Suprapubic skin (tissue), 4 donors: Measurements from ENCODE around the gene TOX3. TPM values are rescaled to one million over a fixed set of nuclear protein-coding genes. Genes with fewer than 3 reads are reported as not detected.

Source experiments
- DNase-seq, 2 donors: peaks; one replicate each; pipeline ENCODE4 v3.0.0-alpha.2; 2019; ENCODE audit warnings: low spot score in 2 of 2
- H3K27ac ChIP-seq: fragments of 200-600 bp; sonication (generic); one replicate; pipeline ENCODE4 v1.5.1; 2019
- H3K27me3 ChIP-seq: fragments of 200-600 bp; sonication (generic); one replicate; pipeline ENCODE4 v1.5.1; 2019
- H3K36me3 ChIP-seq: fragments of 200-600 bp; sonication (generic); one replicate; pipeline ENCODE4 v1.5.1; 2019
- H3K4me1 ChIP-seq: fragments of 200-600 bp; sonication (generic); one replicate; pipeline ENCODE4 v1.5.1; 2019
- H3K4me3 ChIP-seq: fragments of 200-600 bp; sonication (generic); one replicate; pipeline ENCODE4 v1.5.1; 2019; ENCODE audit warnings: mild to moderate bottlenecking
- H3K9me3 ChIP-seq: fragments of 200-600 bp; sonication (generic); one replicate; pipeline ENCODE4 v1.5.1; 2019
- CTCF ChIP-seq, 2 donors: fragments of 200-600 bp in 1 of 2; fragments of 450-650 bp in 1 of 2; sonication (generic) in 1 of 2; IDR thresholded peaks; one replicate each; pipeline ENCODE4 v1.5.1; 2016 to 2019; ENCODE audit warnings: antibody characterized with exemption in 2 of 2, mild to moderate bottlenecking in 1 of 2, moderate library complexity in 1 of 2
- EP300 ChIP-seq: sonication (generic); formaldehyde crosslinking; IDR thresholded peaks from one replicate; pipeline ENCODE4 v1.6.1; 2017; ENCODE audit warnings: antibody characterized with exemption
- POLR2A ChIP-seq, 2 donors: fragments of 450-650 bp; IDR thresholded peaks; one replicate each; pipeline ENCODE4 v1.6.1; 2017; ENCODE audit warnings: antibody characterized with exemption in 2 of 2, mild to moderate bottlenecking in 2 of 2, moderate library complexity in 2 of 2
- POLR2AphosphoS5 ChIP-seq, 3 donors: sonication (generic); formaldehyde crosslinking; IDR thresholded peaks; one replicate each; pipeline ENCODE4 v1.6.1; 2017; ENCODE audit warnings: antibody characterized with exemption in 3 of 3
- WGBS: methylation state at CpG from one replicate; pipeline ENCODE4 v1.1.5; 2018; 5-methylcytosine and 5-hydroxymethylcytosine counted together
- total RNA-seq, 4 donors: library from RNA; depleted of rRNA; stranded (reverse); fragments of >200 nt; gene quantifications; one replicate each; pipeline ENCODE4 v1.1.0, GENCODE V29; 2016

The TOX3 gene
- total RNA-seq, 4 donors from 2014 or later, result 1.6 to 4.9 (median 4.8) TPM

- no peaks in the 10 kb centered on the region for H3K9me3 ChIP-seq
- no peak overlapping the region for H3K4me3 ChIP-seq
- no peaks in the 10 kb centered on the region for H3K36me3 ChIP-seq
- no peaks in the 10 kb centered on the region for H3K27me3 ChIP-seq
- TF ChIP-seq POLR2A (IDR thresholded peaks at IDR 0.05) (no peak), CTCF (IDR thresholded peaks at IDR 0.05) (no peak), EP300 (no peak), POLR2AphosphoS5 (IDR thresholded peaks at IDR 0.05) (no peak)
- WGBS, result 83% methylated on average over 1 of the region's 1 CpG
- no peaks in the 10 kb centered on the region for H3K4me1 ChIP-seq
- H3K27ac ChIP-seq, result no peak overlapping the region
- no peak for DNase-seq
These were observed 17.7 kb downstream of the TOX3 start for GRCh38 chr16:52529226-52529625.

GRCh38 chr16:52528393-52529065 lies 18.4 kb downstream of the TOX3 start:
- TF ChIP-seq EP300, result no peak
- no peak for TF ChIP-seq CTCF (IDR thresholded peaks at IDR 0.05)
- TF ChIP-seq POLR2AphosphoS5 (IDR thresholded peaks at IDR 0.05), result no peak
- TF ChIP-seq POLR2A (IDR thresholded peaks at IDR 0.05), result no peak
- Histone ChIP-seq H3K9me3 (no peaks in the 10 kb centered on the region), H3K36me3 (no peaks in the 10 kb centered on the region), H3K4me3 (no peak overlapping the region), H3K27me3 (no peaks in the 10 kb centered on the region), H3K4me1 (no peaks in the 10 kb centered on the region), H3K27ac (no peak overlapping the region)
- 91% methylated on average over 5 of the region's 5 CpGs for WGBS
- no peak for DNase-seq

GRCh38 chr16:52526830-52527229 lies 20.1 kb downstream of the TOX3 start:
- 90% methylated on average over 3 of the region's 3 CpGs for WGBS
- no peaks in the 10 kb centered on the region for H3K27me3 ChIP-seq
- H3K27ac ChIP-seq, result no peak overlapping the region
- no peaks in the 10 kb centered on the region for H3K36me3 ChIP-seq
- no peak for DNase-seq
- no peaks in the 10 kb centered on the region for H3K9me3 ChIP-seq
- no peak overlapping the region for H3K4me3 ChIP-seq
- no peaks in the 10 kb centered on the region for H3K4me1 ChIP-seq
- TF ChIP-seq CTCF (IDR thresholded peaks at IDR 0.05) (no peak), EP300 (no peak), POLR2A (IDR thresholded peaks at IDR 0.05) (no peak), POLR2AphosphoS5 (IDR thresholded peaks at IDR 0.05) (no peak)

DNA sequence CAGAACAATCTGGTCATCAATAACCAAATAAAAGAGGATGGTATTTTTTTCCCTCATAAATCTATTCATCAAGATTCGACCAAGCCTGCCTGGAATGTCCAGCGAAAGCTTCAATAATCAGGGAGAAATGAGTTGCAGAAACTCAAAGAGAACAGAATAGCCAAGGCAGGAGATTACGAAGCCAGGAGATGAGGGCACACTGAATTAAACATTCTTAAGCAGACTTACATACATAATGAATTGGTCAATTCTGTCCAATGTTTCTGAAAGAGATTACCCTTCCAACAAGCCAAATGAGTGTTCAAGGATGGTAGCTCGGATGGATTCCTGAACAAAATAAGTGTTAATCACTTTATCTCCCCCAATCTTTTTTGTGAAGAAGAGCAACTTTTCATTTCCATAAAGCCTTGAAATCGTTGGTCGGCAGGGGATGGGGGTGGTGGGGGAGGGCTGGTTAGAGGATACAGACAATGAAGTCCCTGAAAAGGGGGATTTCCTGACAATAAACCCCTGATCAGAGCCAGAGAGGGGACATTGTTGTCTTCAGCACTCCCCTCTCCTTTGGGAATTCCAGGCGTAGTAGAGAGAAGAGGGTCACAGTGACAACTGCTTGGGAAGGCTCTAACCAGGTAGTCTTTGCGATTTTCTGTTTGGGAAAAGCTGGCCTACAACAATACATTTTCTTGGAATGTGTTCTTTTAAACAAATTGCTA lies 20.7 kb downstream of the TOX3 start:
- WGBS, result 69% methylated on average over 8 of the region's 8 CpGs

More for the DNA sequence above, 20.7 kb downstream of the TOX3 start:
- H3K4me3 ChIP-seq, result no peak overlapping the region
- H3K9me3 ChIP-seq, result no peaks in the 10 kb centered on the region
- no peaks in the 10 kb centered on the region for H3K36me3 ChIP-seq
- no peaks in the 10 kb centered on the region for H3K27me3 ChIP-seq
- no peak overlapping the region for H3K27ac ChIP-seq
- no peak for DNase-seq
- H3K4me1 ChIP-seq, result no peaks in the 10 kb centered on the region
- TF ChIP-seq EP300 (no peak), CTCF (IDR thresholded peaks at IDR 0.05) (no peak), POLR2AphosphoS5 (IDR thresholded peaks at IDR 0.05) (no peak), POLR2A (IDR thresholded peaks at IDR 0.05) (no peak)
